Measurements from ENCODE around the gene F11R.
"Not testable (repeated sequence)": the region's sequence is repeated elsewhere in the genome, so short reads cannot be mapped to it uniquely, and the experiment has no call there.

- TF ChIP-seq POLR2A (IDR thresholded peaks at IDR 0.05); CTCF (IDR thresholded peaks at IDR 0.05 in 4 of 5, conservative IDR thresholded peaks at IDR 0.05 in 1 of 5): not testable (repeated sequence)
Observed at GRCh38 chr1:160945881-160946280, 75.1 kb downstream of the F11R start.
